GM18870 (cell line): ENCODE measurements around the gene LRPPRC.
"Not testable (repeated sequence)": the region's sequence is repeated elsewhere in the genome, so short reads cannot be mapped to it uniquely, and the experiment has no call there.

ENCODE experiments used
- ATAC-seq: cut with Tn5 transposase; IDR thresholded peaks from one replicate; pipeline ENCODE4 v1.9.1; 2021; ENCODE audit warnings: moderate library complexity; ENCODE audit not compliant: unreplicated experiment

The LRPPRC gene

GRCh38 chr2:43911136-43911790 lies 84.5 kb downstream of the LRPPRC start:
- not testable (repeated sequence) for ATAC-seq

- ATAC-seq = no peak
Observed at GRCh38 chr2:43906448-43907109, 89.2 kb downstream of the LRPPRC start.

GRCh38 chr2:43905871-43906270 lies 89.9 kb downstream of the LRPPRC start:
- no peak for ATAC-seq

- ATAC-seq = no peak
Observed at GRCh38 chr2:43905371-43905803, 90.4 kb downstream of the LRPPRC start.

- ATAC-seq = no peak
Observed at GRCh38 chr2:43899589-43899988, 96.2 kb downstream of the LRPPRC start.

- no peak for ATAC-seq
Observed at GRCh38 chr2:43898838-43899346, 96.9 kb downstream of the LRPPRC start.

- no peak for ATAC-seq
Observed at GRCh38 chr2:43898134-43898837, 97.5 kb downstream of the LRPPRC start.

GRCh38 chr2:43897492-43897891 lies 98.3 kb downstream of the LRPPRC start:
- no peak for ATAC-seq

GRCh38 chr2:43896906-43897305 lies 98.9 kb downstream of the LRPPRC start:
- ATAC-seq = no peak

GRCh38 chr2:43894743-43895142 lies 101.0 kb downstream of the LRPPRC start:
- ATAC-seq = no peak

- no peak for ATAC-seq
Observed at GRCh38 chr2:43890855-43891254, 104.9 kb downstream of the LRPPRC start.

GRCh38 chr2:43889416-43889815 lies 106.4 kb downstream of the LRPPRC start:
- ATAC-seq = no peak

- no peak for ATAC-seq
Observed at GRCh38 chr2:43887176-43887575, 108.6 kb downstream of the LRPPRC start.

GRCh38 chr2:43885132-43885632 lies 110.6 kb downstream of the LRPPRC start:
- ATAC-seq = no peak

- no peak for ATAC-seq
Observed at GRCh38 chr2:43884689-43885088, 111.1 kb downstream of the LRPPRC start.

GRCh38 chr2:43882312-43882711 lies 113.5 kb downstream of the LRPPRC start:
- no peak for ATAC-seq

- ATAC-seq = no peak
Observed at GRCh38 chr2:43880952-43881351, 114.8 kb downstream of the LRPPRC start.

- no peak for ATAC-seq
Observed at GRCh38 chr2:43880471-43880870, 115.3 kb downstream of the LRPPRC start.

GRCh38 chr2:43879261-43879660 lies 116.5 kb downstream of the LRPPRC start:
- no peak for ATAC-seq

GRCh38 chr2:43877782-43878464 lies 117.9 kb downstream of the LRPPRC start:
- no peak for ATAC-seq
